ENCODE measurements around the gene TSPYL2. TPM values are rescaled to one million over a fixed set of nuclear protein-coding genes. Genes with fewer than 3 reads are reported as not detected.

TSPYL2 gene
- total and polyA plus RNA-seq, 2 of the 4 experiments (the other 2 are of a cell fraction), result 19.2 to 49.7 TPM

GRCh38 chrX:53088136-53088974 is 6.2 kb downstream of the TSPYL2 start:
- BruUV-seq (replicated peaks), result TSS peak; percentile 46
- peak; percentile 49; the same call in 1 of the 2 replicates for TF ChIP-seq MAZ (IDR thresholded peaks at IDR 0.05; ENCODE audit: borderline replicate concordance, low read depth, low read length)
- no peak for TF ChIP-seq MAFK (IDR thresholded peaks at IDR 0.05; ENCODE audit: low read depth, low read length)
- TF ChIP-seq POLR2A (IDR thresholded peaks at IDR 0.05; ENCODE audit: low read depth, low read length), result peak; percentile 29; the same call in 1 of the 2 replicates
- TF ChIP-seq CEBPB (IDR thresholded peaks at IDR 0.05; ENCODE audit: low read depth, low read length), result peak; percentile 89
- peak overlapping the region; percentile 76 for H2AK9ac ChIP-seq (replicated peaks; ENCODE audit: low read depth, low read length, poor library complexity)
- H3K23ac ChIP-seq (ENCODE audit: low read depth, low read length), result no peak overlapping the region
- peak; percentile 46 for ATAC-seq (ENCODE audit: low read depth)
- peak overlapping the region; percentile 66 for H3K4me2 ChIP-seq (ENCODE audit: low read depth, low read length)
- H4K5ac ChIP-seq (ENCODE audit: low read depth, low read length), result no peak overlapping the region
- dilution Hi-C loops (cut with HindIII; ENCODE audit: low sequenced_read_pairs, unreplicated experiment) (no loop called here), in situ Hi-C loops (cut with MboI; ENCODE audit: low sequenced_read_pairs) (no loop called here), intact Hi-C loops (cut with micrococcal nuclease) (no loop called here)
- peak overlapping the region; percentile 1 for H2BK5ac ChIP-seq (ENCODE audit: low read depth, low read length, poor library complexity, severe bottlenecking)
- no peak overlapping the region for H3K14ac ChIP-seq (replicated peaks; ENCODE audit: low read depth, low read length)
- peak overlapping the region; percentile 38; the same call in 1 of the 2 replicates for H3K56ac ChIP-seq (ENCODE audit: extremely low read depth, insufficient read depth, low read length)
- H4K20me1 ChIP-seq (ENCODE audit: insufficient read depth, low read length), result peaks cover 24% of the 10 kb centered on the region
- H2AFZ ChIP-seq (replicated peaks; ENCODE audit: low read length, poor library complexity), result peak overlapping the region; percentile 82
- H2AK5ac ChIP-seq (ENCODE audit: low read depth, low read length), result no peak overlapping the region
- H3K18ac ChIP-seq (ENCODE audit: low read depth, low read length), result no peak overlapping the region
- peak overlapping the region; percentile 33; the same call in 1 of the 2 replicates for H3K4me3 ChIP-seq (ENCODE audit: insufficient read depth, low read depth, low read length)
- no peak overlapping the region for H2BK15ac ChIP-seq (ENCODE audit: low read depth, low read length)
- H2BK120ac ChIP-seq (ENCODE audit: low read depth, low read length), result no peak overlapping the region
- H3K27me3 ChIP-seq (ENCODE audit: control insufficient read depth, insufficient read depth, low read length), result no peaks in the 10 kb centered on the region
- peak overlapping the region in 1 of 2 experiments; percentile 36; a peak in 1 of 4 replicates for H4K8ac ChIP-seq (ENCODE audit: low read depth in 2 of 2, low read length in 2 of 2)
- 39% methylated on average over 27 of the region's 51 CpGs; no CpG with 5 or more reads in 1 of the 2 experiments for WGBS, 2 experiments (ENCODE audit: extremely low coverage in 2 of 2, insufficient read length in 1 of 2)
- no peaks in the 10 kb centered on the region for H3K9me3 ChIP-seq (ENCODE audit: control insufficient read depth, insufficient read depth, low read length)
- peaks cover 30% of the 10 kb centered on the region for H3K36me3 ChIP-seq (ENCODE audit: control insufficient read depth, insufficient read depth, low read length)
- H3K27ac ChIP-seq (ENCODE audit: insufficient read depth, low read length), result no peak overlapping the region
- H4K91ac ChIP-seq (ENCODE audit: insufficient read depth, low read depth, low read length), result no peak overlapping the region
- no peak overlapping the region for H2BK20ac ChIP-seq (ENCODE audit: low read depth, low read length)
- peaks cover 8 to 28% of the 10 kb centered on the region in 2 experiments; a peak in 2 of 4 replicates for H3K79me1 ChIP-seq (ENCODE audit: low read depth in 1 of 2, low read length in 2 of 2)
- peak; percentile 78 for DNase-seq
- peak overlapping the region; percentile 3 for H3K4ac ChIP-seq (ENCODE audit: low read depth, low read length)
- H3K9ac ChIP-seq (ENCODE audit: low read depth, low read length), result peak overlapping the region; percentile 58; the same call in 1 of the 2 replicates
- ChIA-PET POLR2A (ENCODE audit: unreplicated experiment) (no interaction called here), CTCF (no interaction called here)
- H3K9me1 ChIP-seq (ENCODE audit: insufficient read depth, low read length), result peaks cover 5% of the 10 kb centered on the region
- H3K4me1 ChIP-seq (ENCODE audit: control insufficient read depth, insufficient read depth, low read length), result no peaks in the 10 kb centered on the region
